ENCODE results near the gene CLEC10A. TPM values are rescaled to one million over a fixed set of nuclear protein-coding genes. Genes with fewer than 3 reads are reported as not detected.

Gene CLEC10A
- total and polyA plus RNA-seq, 2 experiments from 2014 or later, result 0.21 to 0.37 TPM

- Histone ChIP-seq H3K9me3 (ENCODE audit: low read depth) (no peaks in the 10 kb centered on the region), H3K4me3 (no peak overlapping the region), H3K36me3 (replicated peaks; ENCODE audit: insufficient read depth, low read depth) (no peaks in the 10 kb centered on the region), H3K9me2 (replicated peaks; ENCODE audit: insufficient read depth) (no peaks in the 10 kb centered on the region), H4K20me1 (ENCODE audit: insufficient read depth, poor library complexity, severe bottlenecking) (no peaks in the 10 kb centered on the region), H3K4me2 (no peak overlapping the region), H2AFZ (no peak overlapping the region), H3K79me2 (no peaks in the 10 kb centered on the region), H3K4me1 (ENCODE audit: insufficient read depth) (peaks cover 2% of the 10 kb centered on the region), H3K27ac (no peak overlapping the region), H3K27me3 (no peaks in the 10 kb centered on the region)
- DNase-seq (ENCODE audit: low spot score), result no peak
- WGBS (ENCODE audit: low lambda C conversion rate, missing lambda C conversion rate), result 79% methylated on average over 2 of the region's 2 CpGs
- TF ChIP-seq EZH2phosphoT487 (IDR thresholded peaks at IDR 0.05; ENCODE audit: low read depth, severe bottlenecking, unreplicated experiment) (no peak), CTCF (IDR thresholded peaks at IDR 0.05; ENCODE audit: poor library complexity) (no peak), EZH2 (IDR thresholded peaks at IDR 0.05; ENCODE audit: borderline replicate concordance) (no peak)
Measured at GRCh38 chr17:7120123-7120522, 40.1 kb upstream of the CLEC10A start.

- H3K36me3 ChIP-seq (replicated peaks; ENCODE audit: insufficient read depth, low read depth), result no peaks in the 10 kb centered on the region
- H3K4me1 ChIP-seq (ENCODE audit: insufficient read depth), result peaks cover 7% of the 10 kb centered on the region
- H2AFZ ChIP-seq, result no peak overlapping the region
- H3K79me2 ChIP-seq, result no peaks in the 10 kb centered on the region
- no peak overlapping the region for H3K27ac ChIP-seq
- no peaks in the 10 kb centered on the region for H4K20me1 ChIP-seq (ENCODE audit: insufficient read depth, poor library complexity, severe bottlenecking)
- no peaks in the 10 kb centered on the region for H3K27me3 ChIP-seq
- TF ChIP-seq EZH2 (IDR thresholded peaks at IDR 0.05; ENCODE audit: borderline replicate concordance) (no peak), CTCF (IDR thresholded peaks at IDR 0.05; ENCODE audit: poor library complexity) (no peak), EZH2phosphoT487 (IDR thresholded peaks at IDR 0.05; ENCODE audit: low read depth, severe bottlenecking, unreplicated experiment) (no peak)
- no peak overlapping the region for H3K4me3 ChIP-seq
- H3K9me2 ChIP-seq (replicated peaks; ENCODE audit: insufficient read depth), result no peaks in the 10 kb centered on the region
- no peak overlapping the region for H3K4me2 ChIP-seq
- H3K9me3 ChIP-seq (ENCODE audit: low read depth), result no peaks in the 10 kb centered on the region
- 89% methylated on average over 11 of the region's 11 CpGs for WGBS (ENCODE audit: low lambda C conversion rate, missing lambda C conversion rate)
- no peak for DNase-seq (ENCODE audit: low spot score)
Measured at GRCh38 chr17:7119314-7119713, 39.3 kb upstream of the CLEC10A start.

DNA sequence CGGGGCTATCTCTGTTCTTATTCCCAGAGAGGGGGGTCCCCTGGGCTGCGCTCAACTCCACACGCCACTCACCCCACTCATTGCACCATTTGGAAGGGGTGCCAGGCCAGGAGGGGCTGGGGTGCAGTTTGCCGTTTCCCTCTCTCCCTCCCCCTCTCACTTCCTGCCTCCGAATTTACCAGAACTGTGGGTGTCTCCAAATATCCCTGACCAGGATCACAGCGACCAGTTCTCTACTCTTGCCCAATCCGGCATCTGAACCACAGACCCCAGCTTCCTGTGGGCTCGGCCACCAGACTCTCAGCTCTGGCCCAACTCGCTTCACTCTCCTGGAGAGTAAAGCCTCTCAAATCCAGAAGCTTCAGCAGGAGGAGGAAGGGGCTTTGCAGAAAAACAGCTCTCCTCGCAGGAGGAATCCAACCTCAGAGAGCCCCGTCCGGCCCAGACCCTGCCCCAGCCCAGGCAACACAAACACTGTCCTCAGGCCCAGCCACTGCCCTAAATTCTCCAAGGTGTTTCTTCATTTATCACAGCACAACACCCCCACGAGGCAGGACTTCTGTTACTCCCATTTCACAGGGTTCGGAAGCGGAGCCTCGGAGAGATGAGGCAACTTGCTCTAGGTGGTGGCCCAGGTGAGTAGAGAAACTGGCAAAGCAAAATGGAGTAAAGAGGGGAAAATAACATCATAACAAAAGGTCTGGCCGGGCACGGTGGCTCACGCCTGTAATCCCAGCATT, 35.0 kb upstream of the CLEC10A start:
- no peaks in the 10 kb centered on the region for H3K36me3 ChIP-seq (replicated peaks; ENCODE audit: insufficient read depth, low read depth)
- H3K9me2 ChIP-seq (replicated peaks; ENCODE audit: insufficient read depth), result no peaks in the 10 kb centered on the region
- peak overlapping the region; percentile 55 for H3K4me2 ChIP-seq
- H2AFZ ChIP-seq, result no peak overlapping the region
- DNase-seq (ENCODE audit: low spot score), result no peak
- H4K20me1 ChIP-seq (ENCODE audit: insufficient read depth, poor library complexity, severe bottlenecking), result no peaks in the 10 kb centered on the region
- no peaks in the 10 kb centered on the region for H3K27me3 ChIP-seq
- TF ChIP-seq CTCF (IDR thresholded peaks at IDR 0.05; ENCODE audit: poor library complexity) (no peak), EZH2phosphoT487 (IDR thresholded peaks at IDR 0.05; ENCODE audit: low read depth, severe bottlenecking, unreplicated experiment) (no peak), EZH2 (IDR thresholded peaks at IDR 0.05; ENCODE audit: borderline replicate concordance) (no peak)
- H3K4me3 ChIP-seq, result no peak overlapping the region
- peaks cover 7% of the 10 kb centered on the region for H3K4me1 ChIP-seq (ENCODE audit: insufficient read depth)
- H3K9me3 ChIP-seq (ENCODE audit: low read depth), result no peaks in the 10 kb centered on the region
- peak overlapping the region; percentile 81 for H3K27ac ChIP-seq
- no peaks in the 10 kb centered on the region for H3K79me2 ChIP-seq
- WGBS (ENCODE audit: low lambda C conversion rate, missing lambda C conversion rate), result 57% methylated on average over 18 of the region's 19 CpGs

All from hepatocyte (in vitro differentiated cells).